ENCODE data around the gene GLB1L.

GRCh38 chr2:219218732-219219701 lies 26.2 kb downstream of the GLB1L start, which contains the start of gene ABCB6:
- TF ChIP-seq CTCF (IDR thresholded peaks at IDR 0.05), result no peak
- no peak for TF ChIP-seq ZFX (IDR thresholded peaks at IDR 0.05; ENCODE audit: borderline replicate concordance)

Data from 22Rv1 (cell line).